Activated CD4-positive, alpha-beta T cell treated with anti-CD3 and anti-CD28 coated beads for 48 hours (primary cell): ENCODE data around the gene ARHGEF10L.
"Not testable (repeated sequence)": the region's sequence is repeated elsewhere in the genome, so short reads cannot be mapped to it uniquely, and the experiment has no call there.

Experiments used
- DNase-seq: peaks from one replicate; pipeline ENCODE4 v3.0.0-alpha.2; 2020

ARHGEF10L gene

GRCh38 chr1:17615157-17615556 lies 75.7 kb downstream of the ARHGEF10L start:
- no peak for DNase-seq

DNA sequence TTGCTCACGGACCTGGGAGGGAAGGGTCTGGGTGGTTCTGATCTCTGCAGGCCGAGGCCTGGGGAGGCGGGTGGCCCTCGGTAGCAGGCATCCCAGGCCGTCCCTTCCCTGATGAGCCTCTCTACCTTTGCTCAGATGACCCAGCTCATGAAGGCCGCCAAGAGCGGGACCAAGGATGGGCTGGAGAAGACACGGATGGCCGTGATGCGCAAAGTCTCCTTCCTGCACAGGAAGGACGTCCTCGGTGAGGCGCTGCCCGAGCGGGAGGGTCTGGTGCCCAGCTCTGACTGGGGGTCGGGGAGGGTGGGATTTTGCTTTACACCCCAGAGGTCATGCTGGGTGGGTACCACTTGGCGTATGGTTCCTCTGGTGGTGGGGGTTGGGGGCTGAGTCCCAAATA lies 76.5 kb downstream of the ARHGEF10L start:
- DNase-seq, result no peak

- no peak for DNase-seq
These were observed 77.3 kb downstream of the ARHGEF10L start for GRCh38 chr1:17616731-17617279.

DNA sequence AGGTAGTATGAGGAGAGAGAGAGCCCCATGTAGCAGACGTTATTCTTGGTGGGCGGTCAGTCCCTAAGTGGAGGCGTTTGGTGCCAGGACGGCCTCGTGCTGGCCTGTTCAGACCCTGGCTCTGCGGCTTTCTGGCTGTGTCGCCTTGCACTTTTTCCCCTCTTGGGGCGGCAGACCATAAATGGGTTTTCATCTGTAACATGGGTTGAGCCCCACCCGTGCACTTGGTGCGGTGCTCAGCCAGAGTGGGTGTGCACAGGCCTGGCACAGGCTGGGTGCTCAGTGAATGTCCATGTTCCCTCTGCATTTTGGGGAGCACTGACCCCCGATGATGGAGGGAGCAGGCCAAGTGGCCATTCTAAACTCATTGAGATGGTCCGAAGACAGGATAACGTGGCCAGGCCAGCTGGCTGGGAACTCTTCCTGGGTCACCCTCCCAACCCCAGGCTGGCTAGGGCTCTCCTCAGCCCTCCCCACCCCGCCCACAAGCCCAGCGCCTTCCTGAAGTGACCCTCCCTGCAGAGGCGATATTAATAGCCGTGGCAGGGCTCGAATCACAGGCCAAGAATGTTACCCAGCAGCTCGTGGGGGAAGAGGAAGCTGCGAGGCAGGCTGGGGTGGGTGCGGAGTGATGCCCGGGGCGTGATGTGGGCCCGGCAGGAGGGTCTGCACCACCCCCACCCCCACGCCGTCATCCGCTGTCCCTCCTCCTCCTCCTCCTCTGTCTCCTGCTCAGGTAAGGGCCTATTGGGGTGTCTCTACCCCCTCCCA lies 78.5 kb downstream of the ARHGEF10L start:
- no peak for DNase-seq

DNA sequence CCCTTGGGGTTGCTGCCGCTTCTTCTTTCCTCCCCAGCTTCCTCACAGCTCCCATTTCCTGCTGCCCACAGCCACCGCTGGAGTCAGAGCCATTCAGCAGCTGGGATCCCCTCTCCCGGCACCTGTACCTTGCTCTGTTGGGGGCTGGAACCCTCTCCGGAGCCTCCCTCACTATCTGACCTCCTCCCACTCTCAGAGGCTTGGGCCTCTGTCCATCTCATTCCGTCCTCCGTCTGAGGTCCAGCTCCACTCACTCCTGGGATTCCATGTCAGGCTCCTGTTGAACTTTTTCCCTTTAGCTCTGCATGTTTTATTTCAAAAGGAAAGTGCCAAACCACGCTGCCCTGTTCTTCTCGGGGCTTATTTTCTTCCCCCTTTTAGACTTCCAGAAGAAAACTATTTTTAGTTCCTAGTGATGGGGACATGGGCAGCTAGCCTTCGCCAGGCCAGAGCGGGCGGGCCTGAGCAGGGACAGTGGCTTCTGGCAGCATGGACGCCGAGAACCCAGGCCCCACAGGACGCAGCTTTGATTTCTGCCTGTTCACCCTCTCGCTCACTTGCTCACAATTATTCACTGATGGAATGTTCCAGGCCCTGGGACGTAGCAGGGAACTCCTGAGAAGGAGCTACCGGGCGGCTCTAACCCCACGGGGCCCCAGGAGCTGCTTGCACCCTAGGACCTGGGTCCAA lies 79.2 kb downstream of the ARHGEF10L start:
- no peak for DNase-seq

- DNase-seq, result no peak
These were observed 81.0 kb downstream of the ARHGEF10L start for GRCh38 chr1:17620448-17620847.

- no peak for DNase-seq
These were observed 82.2 kb downstream of the ARHGEF10L start for GRCh38 chr1:17621691-17622090.

DNA sequence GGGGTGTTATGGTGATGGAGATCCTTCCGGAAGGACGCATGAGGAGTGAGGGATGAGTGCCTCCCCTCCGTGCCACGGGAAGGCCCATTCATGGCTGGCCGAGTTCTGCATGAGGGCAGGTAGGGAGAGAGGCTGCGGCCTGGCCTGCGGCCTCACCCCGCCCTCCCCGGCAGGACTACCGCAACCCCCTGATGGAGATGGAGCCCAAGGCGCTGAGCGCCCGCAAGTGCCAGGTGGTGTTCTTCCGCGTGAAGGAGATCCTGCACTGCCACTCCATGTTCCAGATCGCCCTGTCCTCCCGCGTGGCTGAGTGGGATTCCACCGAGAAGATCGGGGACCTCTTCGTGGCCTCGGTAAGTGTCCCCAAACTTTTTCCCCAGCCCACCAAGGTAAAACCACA lies 83.3 kb downstream of the ARHGEF10L start:
- no peak for DNase-seq

GRCh38 chr1:17624611-17625233 lies 85.2 kb downstream of the ARHGEF10L start:
- no peak for DNase-seq

- no peak for DNase-seq
These were observed 87.9 kb downstream of the ARHGEF10L start for GRCh38 chr1:17627239-17628052.

DNA sequence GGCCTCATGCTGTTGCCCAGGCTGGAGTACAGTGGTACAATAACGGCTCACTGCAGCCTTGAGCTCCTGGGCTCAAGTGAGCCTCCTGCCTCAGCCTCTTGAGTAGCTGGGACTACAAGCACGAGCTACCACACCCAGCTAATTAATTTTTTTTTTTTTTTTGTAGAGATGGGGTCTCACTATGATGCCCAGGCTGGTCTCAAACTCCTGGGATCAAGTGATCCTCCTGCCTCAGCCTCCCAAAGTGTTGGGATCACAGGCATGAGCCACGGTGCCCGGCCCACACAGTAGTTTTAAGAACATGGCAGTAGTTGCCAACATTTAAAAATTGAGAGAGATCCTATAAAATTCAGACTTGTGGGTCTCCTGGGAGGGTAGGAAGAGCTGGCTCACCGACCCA lies 89.5 kb downstream of the ARHGEF10L start:
- not testable (repeated sequence) for DNase-seq

DNA sequence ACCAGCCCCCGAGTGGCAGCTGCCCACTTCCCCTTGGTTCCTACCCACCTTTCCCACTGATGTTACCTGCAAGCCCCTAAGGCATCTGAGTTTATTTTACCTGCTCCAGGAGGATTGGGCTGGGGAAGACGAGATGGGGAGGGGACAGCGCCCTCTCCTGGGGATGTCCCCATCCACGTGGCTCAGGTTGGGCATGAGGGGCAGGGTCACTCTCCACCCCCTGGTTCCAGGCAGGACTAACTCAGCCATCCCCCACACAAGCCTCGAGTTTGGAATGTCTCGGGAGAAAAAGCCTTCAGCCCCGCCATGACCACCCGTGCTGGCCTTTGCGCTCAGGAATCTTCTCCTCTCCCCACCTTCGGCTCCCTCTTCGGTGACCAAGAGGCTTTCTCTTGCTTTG lies 90.0 kb downstream of the ARHGEF10L start:
- peak; percentile 4 for DNase-seq

DNA sequence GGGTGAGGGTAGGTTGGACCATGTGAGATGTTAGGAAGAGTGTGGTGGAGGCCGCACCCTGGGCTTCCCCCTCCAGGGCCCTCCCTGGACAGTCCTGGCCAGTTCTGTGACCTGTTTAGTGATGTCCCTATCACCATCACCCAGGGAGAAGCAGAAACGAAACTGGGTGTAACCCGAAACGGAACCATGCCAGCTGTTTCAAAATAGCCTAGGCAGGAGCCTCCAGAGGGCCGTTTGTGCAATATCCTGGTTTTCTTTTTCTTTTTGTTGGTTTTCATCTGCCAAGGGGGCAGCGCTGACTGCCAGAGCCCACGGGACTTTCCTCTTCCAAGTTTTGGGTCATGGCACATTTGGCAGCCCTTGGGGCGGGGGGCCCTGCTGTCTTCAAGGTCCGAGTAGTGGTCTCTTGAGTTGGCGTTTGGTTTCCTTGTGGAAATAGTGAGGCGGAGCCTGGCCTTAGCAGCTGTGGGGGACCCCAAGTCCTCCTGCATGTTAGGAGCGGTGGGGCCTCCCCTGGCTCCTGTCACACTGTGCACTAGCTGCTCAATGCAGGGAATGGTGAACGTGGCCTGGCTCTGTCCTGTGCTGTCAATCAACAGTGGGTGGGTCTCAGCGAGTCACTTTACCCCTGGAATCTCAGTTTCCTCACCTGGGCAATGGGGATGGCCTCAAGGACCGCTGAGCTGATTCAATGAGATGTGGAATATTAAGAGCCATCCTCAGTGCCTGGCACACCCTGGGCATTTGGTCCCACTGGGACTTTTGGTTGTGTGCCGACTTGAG lies 90.7 kb downstream of the ARHGEF10L start:
- DNase-seq, result no peak

GRCh38 chr1:17630986-17631385 lies 91.5 kb downstream of the ARHGEF10L start:
- DNase-seq, result no peak

GRCh38 chr1:17631410-17631809 lies 91.9 kb downstream of the ARHGEF10L start:
- DNase-seq, result no peak

- DNase-seq, result no peak
These were observed 92.6 kb downstream of the ARHGEF10L start for GRCh38 chr1:17632106-17632505.

DNA sequence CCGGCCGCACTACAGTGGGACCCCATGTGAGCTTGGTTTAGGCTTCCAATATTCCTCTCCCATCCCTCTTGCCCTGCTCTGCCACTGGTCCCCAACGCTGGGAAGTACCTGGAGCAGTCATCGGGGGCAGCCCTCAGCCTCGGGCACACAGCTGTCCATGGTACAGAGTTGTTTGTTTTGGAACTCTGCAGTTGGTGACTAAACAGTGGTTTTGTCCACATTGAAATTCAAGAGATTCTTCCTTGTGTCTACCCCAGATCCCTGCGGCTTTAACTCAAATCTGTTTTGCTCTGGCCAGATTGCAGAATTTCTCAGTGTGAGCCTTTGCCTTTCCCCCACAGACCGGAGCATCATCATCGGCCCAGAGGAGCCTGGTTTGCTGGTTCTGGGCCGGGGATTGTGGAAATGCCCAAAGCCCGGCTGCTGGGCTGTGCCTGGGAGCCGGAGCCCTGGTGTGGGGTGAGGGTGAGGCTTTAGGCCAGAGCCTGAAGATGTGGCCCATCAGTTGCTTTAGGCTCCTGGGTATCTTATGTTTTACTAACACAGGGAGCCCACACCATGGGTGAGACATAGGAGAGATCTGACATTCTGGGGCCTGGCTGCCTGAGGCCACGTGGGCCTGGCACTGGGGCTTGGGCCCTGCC lies 93.2 kb downstream of the ARHGEF10L start:
- DNase-seq, result no peak

GRCh38 chr1:17633654-17634053 lies 94.2 kb downstream of the ARHGEF10L start:
- no peak for DNase-seq

GRCh38 chr1:17635276-17635675 lies 95.8 kb downstream of the ARHGEF10L start:
- DNase-seq, result no peak

DNA sequence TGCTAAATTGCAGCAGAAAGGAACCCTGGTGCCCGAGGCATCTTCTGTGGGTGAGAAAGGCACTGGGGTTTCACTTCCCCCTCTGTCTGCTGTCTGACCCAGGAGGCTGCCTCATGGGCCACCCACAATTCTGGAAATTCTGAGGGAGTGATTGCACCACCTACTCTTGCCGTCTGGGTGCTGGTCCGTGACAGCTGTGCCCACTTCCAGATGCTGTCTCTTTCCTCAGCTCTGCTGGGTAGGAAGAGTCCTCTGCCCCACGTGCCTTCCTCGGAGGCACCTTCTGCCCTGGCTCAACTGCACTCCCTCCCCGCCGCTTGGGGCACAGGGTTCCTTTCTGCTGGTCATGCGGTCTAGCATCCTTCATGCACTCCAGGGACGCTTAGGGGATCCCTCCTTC lies 96.3 kb downstream of the ARHGEF10L start:
- no peak for DNase-seq

DNA sequence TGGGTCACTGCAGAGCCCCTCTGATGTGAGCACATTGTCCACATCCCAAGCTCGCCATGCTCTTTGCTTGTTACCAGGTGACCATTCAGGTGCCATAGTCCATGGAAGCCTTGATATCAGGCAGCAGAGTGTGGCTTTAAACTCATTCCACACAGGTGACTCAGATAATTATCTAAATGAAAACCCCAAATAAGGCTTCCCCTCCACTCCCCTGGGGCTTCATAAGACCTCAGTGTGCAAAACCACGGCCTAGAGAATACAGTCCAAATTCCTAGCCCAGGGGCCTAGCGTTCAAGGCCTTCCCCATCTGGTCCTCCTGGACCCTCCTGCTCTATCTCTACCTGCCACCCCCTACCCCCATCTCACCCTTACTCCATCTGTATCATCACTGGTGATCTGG lies 97.1 kb downstream of the ARHGEF10L start:
- no peak for DNase-seq

GRCh38 chr1:17637055-17637454 lies 97.6 kb downstream of the ARHGEF10L start:
- no peak for DNase-seq
